ENCODE results near the gene PTPRH.
"Not testable (repeated sequence)": the region's sequence is repeated elsewhere in the genome, so short reads cannot be mapped to it uniquely, and the experiment has no call there.

PTPRH gene

DNA sequence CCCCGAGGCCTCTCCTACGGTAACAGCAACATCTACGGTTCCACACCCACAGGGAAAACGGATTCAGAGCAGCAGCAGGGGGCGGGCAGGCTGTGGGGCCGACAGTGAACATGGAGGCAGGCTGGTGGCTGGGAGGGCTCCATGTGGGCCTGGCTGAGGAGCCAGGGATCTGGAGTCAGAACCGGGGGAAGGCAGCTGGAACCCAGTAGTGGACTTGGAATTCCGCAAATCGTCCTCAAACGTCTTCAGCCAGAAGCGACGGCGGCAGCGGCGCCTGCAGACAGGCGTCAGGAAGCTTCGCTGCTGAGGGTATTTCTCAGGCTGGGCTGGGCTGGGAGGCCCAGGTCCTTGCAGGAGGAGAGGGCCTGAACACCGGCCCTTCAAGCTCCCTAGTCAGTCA is 17.5 kb upstream of the PTPRH start:
- DNase-seq (ENCODE audit: low read depth in 2 of 2): no peak

- no peak for DNase-seq (ENCODE audit: low read depth in 2 of 2)
Observed at GRCh38 chr19:55226273-55226672, 17.0 kb upstream of the PTPRH start.

- DNase-seq (ENCODE audit: low read depth in 2 of 2): no peak
Observed at GRCh38 chr19:55225415-55225958, 16.2 kb upstream of the PTPRH start.

DNA sequence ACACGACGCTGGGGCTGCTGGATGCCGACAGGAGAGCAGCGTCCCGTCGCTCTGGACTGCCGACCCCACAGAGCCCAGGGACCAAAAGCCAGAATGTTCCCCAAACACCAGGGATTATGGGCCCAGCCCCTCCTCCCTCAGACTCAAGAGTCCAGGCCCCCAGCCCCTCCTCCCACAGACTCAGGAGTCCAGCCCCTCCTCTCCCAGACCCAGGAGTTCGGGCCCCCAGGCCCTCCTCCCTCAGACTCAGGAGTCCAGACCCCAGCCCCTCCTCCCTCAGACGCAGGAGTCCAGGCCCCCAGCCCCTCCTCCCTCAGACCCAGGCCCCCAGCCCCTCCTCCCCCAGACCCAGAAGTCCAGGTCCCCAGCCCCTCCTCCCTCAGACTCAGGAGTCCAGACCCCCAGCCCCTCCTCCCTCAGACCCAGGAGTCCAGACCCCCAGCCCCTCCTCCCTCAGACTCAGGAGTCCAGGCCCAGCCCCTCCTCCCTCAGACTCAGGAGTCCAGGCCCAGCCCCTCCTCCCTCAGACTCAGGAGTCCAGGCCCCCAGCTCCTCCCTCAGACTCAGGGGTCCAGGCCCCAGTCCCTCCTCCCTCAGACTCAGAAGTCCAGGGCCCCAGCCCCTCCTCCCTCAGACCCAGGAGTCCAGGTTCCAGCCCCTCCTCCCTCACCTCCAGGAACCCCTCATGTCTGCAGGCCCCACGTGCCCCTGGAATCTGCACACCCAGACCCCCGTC is 15.5 kb upstream of the PTPRH start:
- DNase-seq (ENCODE audit: low read depth in 2 of 2): not testable (repeated sequence)

- DNase-seq (ENCODE audit: low read depth in 2 of 2): no peak
Observed at GRCh38 chr19:55224038-55224665, 14.9 kb upstream of the PTPRH start.

DNA sequence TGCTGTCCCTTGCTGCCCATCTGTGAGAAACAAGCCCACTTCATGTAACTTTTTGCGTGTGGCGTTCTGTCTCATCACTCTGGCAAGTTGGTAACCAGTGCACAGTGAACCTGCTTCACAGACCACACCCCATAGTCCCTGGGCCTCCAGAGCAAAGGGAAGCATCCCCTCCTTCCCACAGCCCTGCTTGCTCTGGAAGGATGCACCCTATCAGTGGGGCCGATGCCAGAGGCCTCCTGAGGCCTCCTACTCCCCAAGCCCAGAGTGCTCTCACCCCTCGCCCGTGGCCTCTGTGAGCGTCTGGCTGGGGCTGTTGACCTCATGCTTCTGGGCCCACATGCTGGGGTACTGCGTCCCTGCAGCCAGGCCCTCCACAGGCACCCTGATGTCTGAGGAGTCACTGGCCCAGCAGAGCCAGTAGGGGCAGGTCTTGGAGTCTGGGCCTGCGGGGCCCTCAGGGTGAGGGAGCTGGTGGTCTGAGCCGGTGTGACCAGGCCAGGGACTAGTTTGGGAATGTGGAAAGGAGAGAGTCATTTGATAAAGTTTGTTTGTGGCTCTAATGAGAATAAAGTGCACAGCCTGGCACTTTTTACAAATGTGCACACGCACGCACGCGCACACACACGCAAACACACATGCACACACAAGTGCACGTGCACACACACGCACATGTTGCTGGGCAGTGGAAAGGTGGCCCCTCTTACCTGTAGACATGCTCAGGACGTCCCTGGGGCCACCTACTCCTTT is 14.2 kb upstream of the PTPRH start:
- DNase-seq (ENCODE audit: low read depth in 2 of 2): no peak

GRCh38 chr19:55220525-55220924 is 11.2 kb upstream of the PTPRH start:
- no peak for DNase-seq (ENCODE audit: low read depth in 2 of 2)

GRCh38 chr19:55216461-55217198 is 7.3 kb upstream of the PTPRH start:
- peak in 1 of 2 donors; percentile 28 for DNase-seq (ENCODE audit: low read depth in 2 of 2)

DNA sequence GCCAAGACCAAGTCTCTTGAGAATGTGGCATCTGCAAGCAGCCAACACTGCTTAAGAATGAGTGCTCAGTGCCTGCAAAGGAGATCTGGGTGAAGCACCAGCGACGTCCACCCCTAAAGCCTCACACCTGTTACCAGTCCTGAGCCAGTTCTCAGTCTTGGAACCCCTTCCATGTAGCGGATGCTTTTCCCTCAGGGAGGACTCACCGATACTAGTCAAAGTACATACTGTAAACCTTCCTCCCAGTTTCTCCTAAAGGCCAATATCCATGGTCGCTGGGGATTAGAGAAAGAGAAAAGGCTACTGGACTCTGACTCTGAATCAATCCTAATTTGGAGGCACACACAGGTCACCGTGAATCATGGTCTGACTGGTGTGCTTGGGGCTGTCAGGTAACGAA is 4.2 kb upstream of the PTPRH start:
- DNase-seq (ENCODE audit: low read depth in 2 of 2): no peak

- no peak for DNase-seq (ENCODE audit: low read depth in 2 of 2)
Observed at GRCh38 chr19:55212447-55212846, 3.1 kb upstream of the PTPRH start.

DNA sequence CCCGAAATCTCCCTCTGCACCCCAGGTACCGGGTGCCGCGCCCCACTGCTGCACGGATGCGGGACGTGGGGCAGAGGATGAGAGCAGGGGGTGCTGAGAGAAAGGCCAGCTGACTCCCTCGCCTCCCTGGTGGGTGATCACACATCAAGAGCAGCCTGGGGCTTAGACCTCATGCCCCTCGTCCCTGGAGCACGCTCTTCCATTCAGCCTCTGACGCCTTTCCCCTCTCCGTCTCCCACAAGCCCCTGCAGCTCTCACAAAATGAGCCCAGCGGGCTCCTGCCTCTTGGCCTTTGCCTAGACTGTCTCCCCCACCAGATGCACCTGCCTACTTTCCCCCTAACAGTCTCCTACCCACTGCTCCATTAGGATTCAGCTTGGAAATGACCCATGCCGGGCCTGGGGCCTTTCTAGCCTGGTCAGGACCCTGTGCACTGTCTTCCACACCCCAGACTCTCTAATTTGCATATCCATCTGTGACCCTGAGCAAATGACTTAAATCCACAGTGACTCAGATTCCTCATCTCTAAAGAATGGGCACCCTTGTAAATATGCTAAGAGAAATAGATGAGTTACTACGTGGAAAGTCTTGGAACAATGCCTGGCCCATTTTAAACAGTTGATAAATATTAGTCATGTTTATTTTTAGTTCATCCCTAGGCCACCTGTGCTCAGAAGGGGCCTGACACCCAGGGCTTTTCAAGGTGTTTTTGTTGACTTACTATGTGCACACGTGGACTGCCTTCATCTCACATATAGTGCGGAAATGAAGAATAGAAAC is 582 bp upstream of the PTPRH start:
- no peak for DNase-seq (ENCODE audit: low read depth in 2 of 2)

DNA sequence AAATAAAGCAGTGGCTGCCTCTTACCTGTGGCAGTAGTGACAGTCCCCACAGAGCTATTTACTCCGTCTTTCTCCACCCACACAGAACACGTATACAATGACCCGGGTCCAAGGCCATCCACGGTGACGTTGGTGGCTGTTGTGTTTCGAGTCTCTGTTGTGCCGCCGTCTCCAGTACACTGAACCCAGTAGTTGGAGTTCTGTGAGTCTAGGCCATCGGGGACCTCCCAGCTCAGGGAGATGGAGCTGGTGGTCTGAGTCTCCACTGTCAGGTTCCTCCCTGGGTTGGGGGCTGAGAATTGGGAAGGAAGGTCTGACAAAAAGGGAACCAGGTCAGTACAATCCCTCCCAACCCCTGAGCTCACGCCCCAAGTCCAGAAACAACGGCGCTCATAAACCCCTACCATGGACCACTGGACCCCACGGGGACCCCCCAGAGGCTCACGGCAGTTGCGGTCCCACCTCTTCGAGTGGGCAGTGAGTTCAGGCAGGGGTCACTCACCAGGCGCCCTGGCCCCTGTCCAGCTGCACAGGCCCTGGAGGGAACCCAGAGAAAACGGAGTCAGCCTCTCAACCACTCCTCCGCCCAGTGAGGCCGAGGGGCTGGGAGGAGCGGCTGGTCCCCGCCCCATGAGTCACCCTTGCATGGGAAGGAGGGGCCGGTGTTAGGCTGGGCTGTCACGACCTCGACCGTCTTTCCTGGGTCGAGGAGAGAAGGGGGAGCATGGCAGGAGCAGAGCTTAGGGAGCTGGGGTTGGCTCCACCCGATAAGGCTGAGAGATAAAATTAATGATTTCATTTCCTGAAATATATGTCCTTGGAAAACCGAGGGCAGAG is 2.4 kb downstream of the PTPRH start:
- no peak for DNase-seq (ENCODE audit: low read depth in 2 of 2)

GRCh38 chr19:55202199-55202598 is 7.1 kb downstream of the PTPRH start:
- not testable (repeated sequence) for DNase-seq (ENCODE audit: low read depth in 2 of 2)

- DNase-seq (ENCODE audit: low read depth in 2 of 2): no peak
Observed at GRCh38 chr19:55199620-55200204, 9.6 kb downstream of the PTPRH start.

- no peak for DNase-seq (ENCODE audit: low read depth in 2 of 2)
Observed at GRCh38 chr19:55198651-55199050, 10.7 kb downstream of the PTPRH start.

DNA sequence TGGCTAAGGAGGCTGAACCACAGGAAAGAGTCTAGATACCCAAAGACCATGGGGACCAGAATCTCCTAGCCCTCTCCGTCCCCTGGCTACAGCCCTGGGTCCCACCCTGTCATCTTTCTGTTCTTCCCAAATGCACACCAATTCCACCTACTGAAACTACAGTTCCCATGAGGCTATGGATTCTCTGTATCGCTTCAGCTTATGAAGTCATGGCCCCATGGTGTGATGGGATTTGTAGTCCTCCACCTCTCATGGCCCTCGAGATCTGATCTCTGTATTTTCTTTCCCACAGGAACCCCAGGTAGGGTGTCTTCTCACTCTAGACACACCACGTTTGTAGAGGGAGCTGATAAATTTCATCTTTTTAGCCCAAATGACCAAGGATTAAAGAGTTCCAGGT is 11.8 kb downstream of the PTPRH start:
- no peak for DNase-seq (ENCODE audit: low read depth in 2 of 2)

GRCh38 chr19:55196803-55197202 is 12.5 kb downstream of the PTPRH start:
- DNase-seq (ENCODE audit: low read depth in 2 of 2): no peak

DNA sequence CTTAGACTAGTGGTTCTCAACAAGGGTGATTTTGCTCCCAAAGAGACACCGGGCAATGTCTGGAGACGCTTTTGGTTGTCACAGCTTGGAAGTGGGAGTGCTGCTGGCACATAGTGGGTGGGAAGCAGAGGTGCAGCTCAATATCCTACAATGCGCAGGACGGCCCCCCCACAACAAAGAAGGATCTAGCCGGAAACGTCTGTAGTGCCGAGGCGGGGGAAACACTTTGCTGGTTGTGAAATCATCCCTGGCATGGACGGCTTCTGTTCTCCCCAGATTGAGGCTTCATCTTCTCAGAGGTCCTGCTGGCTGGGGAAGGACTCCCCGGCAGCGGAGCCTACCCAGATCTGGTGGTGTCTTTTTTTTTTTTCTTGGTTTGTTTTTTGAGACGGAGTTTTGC is 15.8 kb downstream of the PTPRH start:
- DNase-seq (ENCODE audit: low read depth in 2 of 2): no peak

DNA sequence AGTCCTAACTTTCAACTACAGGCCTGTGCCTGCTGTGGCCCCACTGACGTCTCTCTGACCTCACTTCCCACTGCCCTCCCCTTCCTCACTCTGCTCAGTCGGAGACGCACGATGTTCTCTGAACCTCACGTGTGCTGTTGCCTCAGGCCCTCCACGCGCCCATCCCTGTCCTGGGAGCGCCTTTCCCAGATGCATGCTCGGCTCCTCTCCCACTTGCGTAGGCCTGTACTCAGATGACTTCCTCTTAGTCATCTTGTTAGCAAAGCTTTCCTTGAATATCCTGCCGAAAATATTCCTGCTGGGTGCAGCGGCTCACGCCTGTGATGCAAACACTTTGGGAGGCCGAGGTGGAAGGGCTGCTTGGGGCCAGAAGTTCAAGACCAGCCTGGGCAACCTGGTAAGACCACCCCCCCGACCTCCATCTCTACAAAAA is 19.9 kb downstream of the PTPRH start:
- DNase-seq (ENCODE audit: low read depth in 2 of 2): no peak

DNA sequence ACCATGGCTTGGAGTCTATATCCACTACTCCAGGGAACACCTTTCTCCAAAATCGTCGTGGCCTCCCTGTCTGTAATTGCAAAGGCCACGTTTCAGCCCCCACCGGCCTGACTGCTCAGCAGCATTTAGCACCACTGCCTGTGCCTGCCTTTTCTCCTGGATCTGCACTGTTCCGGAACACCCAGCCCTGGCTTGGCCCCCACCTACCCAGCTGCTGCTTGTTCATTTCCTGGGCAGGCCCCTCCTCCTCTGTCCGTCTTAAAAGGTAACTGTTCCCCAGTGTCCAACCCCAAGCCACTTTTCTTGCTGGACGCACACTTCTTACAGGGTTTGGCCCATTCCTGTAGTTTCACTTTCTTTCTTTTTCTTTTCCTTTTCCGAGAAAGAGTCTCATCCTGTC is 20.7 kb downstream of the PTPRH start:
- DNase-seq (ENCODE audit: low read depth in 2 of 2): no peak
